ACC112 (cell line): ENCODE data around the gene CRTC2.

ENCODE experiments used
- H2AFZ ChIP-seq: fragments of 200-600 bp; sonication (generic); one replicate; pipeline ENCODE4 v1.6.0; 2017; ENCODE audit warnings: antibody characterized with exemption, low read length; ENCODE audit not compliant: unreplicated experiment
- H3K27ac ChIP-seq: fragments of 200-600 bp; sonication (generic); 2 replicates; pipeline ENCODE4 v1.5.1; 2014; ENCODE audit warnings: low read depth, mild to moderate bottlenecking, antibody characterized with exemption, low read length, moderate library complexity
- H3K27me3 ChIP-seq: fragments of 200-600 bp; sonication (generic); 2 replicates; pipeline ENCODE4 v1.6.1; 2014; ENCODE audit warnings: mild to moderate bottlenecking, antibody characterized with exemption, low read length, moderate library complexity, mixed read lengths; ENCODE audit not compliant: insufficient read depth
- H3K36me3 ChIP-seq: fragments of 200-600 bp; sonication (generic); 2 replicates; pipeline ENCODE4 v1.6.1; 2016; ENCODE audit warnings: mild to moderate bottlenecking, antibody characterized with exemption, low read length, moderate library complexity, mixed read lengths; ENCODE audit not compliant: insufficient read depth
- H3K4me1 ChIP-seq: fragments of 200-600 bp; sonication (generic); one replicate; pipeline ENCODE4 v1.6.1; 2016; ENCODE audit warnings: low read length, mixed read lengths; ENCODE audit not compliant: insufficient read depth, unreplicated experiment, control insufficient read depth
- H3K4me3 ChIP-seq: fragments of 200-600 bp; sonication (generic); 2 replicates; pipeline ENCODE4 v1.5.1; 2014; ENCODE audit warnings: mild to moderate bottlenecking, low read depth, low read length
- H3K79me2 ChIP-seq: fragments of 200-600 bp; sonication (generic); one replicate; pipeline ENCODE4 v1.6.0; 2016; ENCODE audit warnings: low read length; ENCODE audit not compliant: control insufficient read depth, unreplicated experiment, insufficient read depth

The CRTC2 gene

GRCh38 chr1:153962088-153963029, 3.9 kb upstream of the CRTC2 start:
- H3K4me3 ChIP-seq: peak overlapping the region; percentile 89
- peak overlapping the region; percentile 86 for H3K27ac ChIP-seq
- H3K79me2 ChIP-seq: peaks cover 36% of the 10 kb centered on the region
- no peaks in the 10 kb centered on the region for H3K36me3 ChIP-seq
- H3K27me3 ChIP-seq: no peaks in the 10 kb centered on the region
- peaks cover 21% of the 10 kb centered on the region for H3K4me1 ChIP-seq
- peak overlapping the region; percentile 48 for H2AFZ ChIP-seq

- H3K4me3 ChIP-seq: peak overlapping the region; percentile 89
- H2AFZ ChIP-seq: no peak overlapping the region
- no peaks in the 10 kb centered on the region for H3K36me3 ChIP-seq
- peaks cover 28% of the 10 kb centered on the region for H3K4me1 ChIP-seq
- no peaks in the 10 kb centered on the region for H3K27me3 ChIP-seq
- no peak overlapping the region for H3K27ac ChIP-seq
- H3K79me2 ChIP-seq: peaks cover 46% of the 10 kb centered on the region
Measured at GRCh38 chr1:153961421-153961820, 3.0 kb upstream of the CRTC2 start.

- Histone ChIP-seq H3K4me3 (no peak overlapping the region), H3K27ac (no peak overlapping the region), H3K4me1 (peaks cover 27% of the 10 kb centered on the region), H3K36me3 (no peaks in the 10 kb centered on the region), H3K79me2 (peaks cover 47% of the 10 kb centered on the region), H3K27me3 (no peaks in the 10 kb centered on the region), H2AFZ (no peak overlapping the region)
Measured at GRCh38 chr1:153960206-153960605, 1.8 kb upstream of the CRTC2 start.

- Histone ChIP-seq H3K4me3 (no peak overlapping the region), H3K27ac (no peak overlapping the region), H2AFZ (no peak overlapping the region), H3K36me3 (no peaks in the 10 kb centered on the region), H3K4me1 (peaks cover 27% of the 10 kb centered on the region), H3K27me3 (no peaks in the 10 kb centered on the region), H3K79me2 (peaks cover 54% of the 10 kb centered on the region)
Measured at GRCh38 chr1:153959454-153959853, 1.0 kb upstream of the CRTC2 start.

GRCh38 chr1:153958961-153959260, 499 bp upstream of the CRTC2 start:
- Histone ChIP-seq H3K27me3 (no peaks in the 10 kb centered on the region), H3K4me1 (peaks cover 27% of the 10 kb centered on the region), H3K4me3 (peak overlapping the region; percentile 89; the same call in 1 of the 2 replicates), H2AFZ (no peak overlapping the region), H3K36me3 (no peaks in the 10 kb centered on the region), H3K79me2 (peaks cover 59% of the 10 kb centered on the region), H3K27ac (no peak overlapping the region)

- H3K27ac ChIP-seq: peak overlapping the region; percentile 69; the same call in 1 of the 2 replicates
- peak overlapping the region; percentile 89 for H3K4me3 ChIP-seq
- H3K36me3 ChIP-seq: no peaks in the 10 kb centered on the region
- H3K27me3 ChIP-seq: no peaks in the 10 kb centered on the region
- H3K79me2 ChIP-seq: peaks cover 60% of the 10 kb centered on the region
- peaks cover 27% of the 10 kb centered on the region for H3K4me1 ChIP-seq
- H2AFZ ChIP-seq: peak overlapping the region; percentile 30
Measured at GRCh38 chr1:153957744-153958110, 685 bp downstream of the CRTC2 start.

GRCh38 chr1:153956997-153957715, 1.3 kb downstream of the CRTC2 start:
- Histone ChIP-seq H3K27me3 (no peaks in the 10 kb centered on the region), H3K27ac (0 out of 2 replicates have a peak overlapping the region, but pooled peaks have one; percentile 69), H3K4me3 (peak overlapping the region; percentile 89), H3K36me3 (0 out of 2 replicates have a peak, but pooled peaks cover 5% of the 10 kb centered on the region), H2AFZ (no peak overlapping the region), H3K79me2 (peaks cover 54% of the 10 kb centered on the region), H3K4me1 (peaks cover 24% of the 10 kb centered on the region)

GRCh38 chr1:153954826-153955225, 3.6 kb downstream of the CRTC2 start:
- Histone ChIP-seq H3K79me2 (peaks cover 44% of the 10 kb centered on the region), H3K4me3 (no peak overlapping the region), H3K4me1 (peaks cover 13% of the 10 kb centered on the region), H3K27me3 (no peaks in the 10 kb centered on the region), H3K36me3 (peaks cover 21% of the 10 kb centered on the region), H3K27ac (no peak overlapping the region), H2AFZ (no peak overlapping the region)

- H2AFZ ChIP-seq: no peak overlapping the region
- H3K27ac ChIP-seq: no peak overlapping the region
- no peak overlapping the region for H3K4me3 ChIP-seq
- peaks cover 12% of the 10 kb centered on the region for H3K4me1 ChIP-seq
- H3K36me3 ChIP-seq: peaks cover 23% of the 10 kb centered on the region
- H3K27me3 ChIP-seq: no peaks in the 10 kb centered on the region
- H3K79me2 ChIP-seq: peaks cover 44% of the 10 kb centered on the region
Measured at GRCh38 chr1:153953859-153954365, 4.5 kb downstream of the CRTC2 start.

GRCh38 chr1:153951801-153952200, 6.6 kb downstream of the CRTC2 start:
- H3K36me3 ChIP-seq: peaks cover 28% of the 10 kb centered on the region
- H3K27me3 ChIP-seq: no peaks in the 10 kb centered on the region
- H3K79me2 ChIP-seq: peaks cover 29% of the 10 kb centered on the region
- no peak overlapping the region for H3K4me3 ChIP-seq
- H3K27ac ChIP-seq: no peak overlapping the region
- no peak overlapping the region for H2AFZ ChIP-seq
- H3K4me1 ChIP-seq: peaks cover 8% of the 10 kb centered on the region
